ENCODE measurements around the gene DNAJC3. TPM values are rescaled to one million over a fixed set of nuclear protein-coding genes. Genes with fewer than 3 reads are reported as not detected.
A peak's percentile ranks its signal among the peaks of the same experiment; 100 is the strongest.

The DNAJC3 gene
- total and polyA plus RNA-seq, 8 donors: 11.6 to 70.3 (median 41.2) TPM

DNA sequence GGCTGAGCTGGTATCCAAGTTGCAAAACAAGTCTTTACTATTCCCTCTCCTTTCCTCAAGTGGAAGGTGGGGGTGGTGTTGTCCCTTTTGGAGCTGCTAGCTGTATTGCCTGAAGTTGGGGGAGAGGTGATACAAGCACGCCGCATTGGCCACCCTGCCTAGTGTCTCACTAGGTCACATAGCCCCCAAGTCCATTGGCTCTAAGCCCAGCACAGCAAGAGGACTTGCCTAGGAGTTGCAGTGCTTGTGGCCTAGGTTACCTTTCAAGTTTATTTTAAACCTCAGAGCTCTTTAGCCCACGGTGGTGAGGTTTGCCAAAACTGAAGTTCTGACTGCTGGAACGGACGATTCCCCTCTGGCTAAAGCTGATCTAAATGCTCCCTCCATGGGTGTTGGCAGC, 5.3 kb upstream of the DNAJC3 start:
- H3K27ac ChIP-seq: no peak overlapping the region
- H3K27me3 ChIP-seq: no peaks in the 10 kb centered on the region
- intact Hi-C loops (cut with DNase I): no loop called here
- FAIRE-seq (no peak), ATAC-seq (no peak), DNase-seq (no peak)
- H3K9me3 ChIP-seq: no peaks in the 10 kb centered on the region
- H3K4me1 ChIP-seq: peaks cover 7 to 19% (median 10%) of the 10 kb centered on the region in 3 donors
- H3K36me3 ChIP-seq: no peaks in the 10 kb centered on the region
- TF ChIP-seq, protein P1, sequence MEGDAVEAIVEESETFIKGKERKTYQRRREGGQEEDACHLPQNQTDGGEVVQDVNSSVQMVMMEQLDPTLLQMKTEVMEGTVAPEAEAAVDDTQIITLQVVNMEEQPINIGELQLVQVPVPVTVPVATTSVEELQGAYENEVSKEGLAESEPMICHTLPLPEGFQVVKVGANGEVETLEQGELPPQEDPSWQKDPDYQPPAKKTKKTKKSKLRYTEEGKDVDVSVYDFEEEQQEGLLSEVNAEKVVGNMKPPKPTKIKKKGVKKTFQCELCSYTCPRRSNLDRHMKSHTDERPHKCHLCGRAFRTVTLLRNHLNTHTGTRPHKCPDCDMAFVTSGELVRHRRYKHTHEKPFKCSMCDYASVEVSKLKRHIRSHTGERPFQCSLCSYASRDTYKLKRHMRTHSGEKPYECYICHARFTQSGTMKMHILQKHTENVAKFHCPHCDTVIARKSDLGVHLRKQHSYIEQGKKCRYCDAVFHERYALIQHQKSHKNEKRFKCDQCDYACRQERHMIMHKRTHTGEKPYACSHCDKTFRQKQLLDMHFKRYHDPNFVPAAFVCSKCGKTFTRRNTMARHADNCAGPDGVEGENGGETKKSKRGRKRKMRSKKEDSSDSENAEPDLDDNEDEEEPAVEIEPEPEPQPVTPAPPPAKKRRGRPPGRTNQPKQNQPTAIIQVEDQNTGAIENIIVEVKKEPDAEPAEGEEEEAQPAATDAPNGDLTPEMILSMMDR (IDR thresholded peaks at IDR 0.05): no peak
- WGBS, 2 donors: 98 to 99% methylated on average over 5 of the region's 5 CpGs
- H3K4me3 ChIP-seq: no peak overlapping the region

DNA sequence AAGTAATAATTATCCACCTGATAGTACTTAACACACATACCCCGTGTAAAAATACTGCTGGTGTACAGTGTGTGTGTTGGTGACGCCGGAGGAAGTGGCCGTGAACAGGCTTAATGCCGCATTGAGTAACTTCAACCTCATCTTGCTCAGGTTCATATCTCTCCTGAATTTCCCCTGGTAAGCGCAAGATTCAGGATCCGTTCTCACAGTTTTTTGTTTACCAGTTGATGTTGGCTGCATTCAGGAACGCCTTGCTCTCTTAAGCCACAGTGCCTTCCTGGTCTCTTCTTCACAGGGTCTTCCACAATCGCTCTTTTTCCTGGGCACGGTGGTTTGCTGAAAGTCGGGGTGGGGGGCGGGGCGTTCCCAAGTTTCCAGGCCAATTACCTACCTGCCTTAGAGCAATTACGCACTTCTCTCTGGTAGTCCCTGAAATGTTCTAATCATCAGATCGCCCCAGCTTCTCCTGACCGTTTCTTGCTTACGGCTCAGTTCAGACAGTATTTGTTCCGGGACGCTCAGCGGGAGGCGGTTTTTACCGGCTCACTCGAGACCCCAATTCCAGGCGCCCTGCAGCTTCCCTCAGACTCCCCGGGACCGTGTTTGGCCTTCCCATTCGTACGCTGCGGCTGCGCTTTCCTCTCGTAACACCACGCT, 706 bp upstream of the DNAJC3 start:
- DNase-seq: peak in 3 of 6 donors; percentile 18 to 42 (median 21)
- peak overlapping the region; percentile 42 to 97 (median 82) for H3K4me3 ChIP-seq
- H3K9me3 ChIP-seq: no peaks in the 10 kb centered on the region
- ATAC-seq: peak; percentile 8 to 28 (median 18)
- peaks cover 7 to 44% (median 32%) of the 10 kb centered on the region in 3 donors for H3K4me1 ChIP-seq
- no peaks in the 10 kb centered on the region for H3K27me3 ChIP-seq
- peak overlapping the region; percentile 96 to 98 (median 96) for H3K27ac ChIP-seq
- TF ChIP-seq, protein P1 (IDR thresholded peaks at IDR 0.05): no peak
- FAIRE-seq: no peak
- no peaks in the 10 kb centered on the region for H3K36me3 ChIP-seq
- 0% methylated on average over 32 of the region's 32 CpGs for WGBS, 2 donors
- intact Hi-C loops (cut with DNase I): no loop called here

DNA sequence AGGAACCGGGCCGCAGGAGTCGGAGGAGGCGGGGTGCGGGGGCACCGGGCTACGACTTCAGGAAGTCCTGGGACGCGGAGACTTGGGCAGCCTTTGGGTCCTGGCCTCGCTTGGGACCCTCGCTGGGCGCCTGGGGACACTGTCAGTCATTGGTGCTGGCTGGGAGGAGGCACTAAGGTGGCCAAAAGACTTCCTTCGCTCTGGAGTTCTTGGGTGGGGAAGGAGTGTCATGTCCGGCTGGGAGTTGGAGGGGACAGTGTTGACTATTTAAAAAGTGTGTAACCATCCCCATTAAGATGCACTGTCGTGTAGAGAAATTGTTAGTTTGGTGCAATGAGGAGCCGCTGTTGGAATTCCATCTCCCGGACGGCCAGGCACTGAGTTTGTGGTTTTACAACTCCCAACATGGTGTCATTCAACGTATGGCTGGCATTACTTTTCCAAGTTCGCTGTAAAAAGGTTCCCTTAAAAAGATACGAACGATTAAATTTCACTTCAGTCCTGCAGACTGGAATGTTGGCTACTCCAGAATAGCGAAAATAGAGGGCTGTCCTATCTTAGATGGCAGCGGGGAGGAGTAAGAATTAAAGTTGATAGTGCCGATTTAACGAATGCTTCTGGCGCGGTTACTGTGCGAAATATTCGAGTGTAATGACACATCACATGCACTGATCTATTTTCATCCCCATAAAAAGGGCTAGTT, 776 bp downstream of the DNAJC3 start:
- 0 to 1% methylated on average over 30 of the region's 30 CpGs for WGBS, 2 donors
- no peaks in the 10 kb centered on the region for H3K36me3 ChIP-seq
- peak overlapping the region; percentile 96 to 98 (median 96) for H3K27ac ChIP-seq
- ATAC-seq (no peak), DNase-seq (no peak), FAIRE-seq (no peak)
- peaks cover 7 to 57% (median 47%) of the 10 kb centered on the region in 3 donors for H3K4me1 ChIP-seq
- H3K27me3 ChIP-seq: no peaks in the 10 kb centered on the region
- H3K9me3 ChIP-seq: no peaks in the 10 kb centered on the region
- TF ChIP-seq, protein P1 (IDR thresholded peaks at IDR 0.05): no peak
- H3K4me3 ChIP-seq: peak overlapping the region; percentile 73 to 97 (median 94)
- intact Hi-C loops (cut with DNase I): no loop called here

DNA sequence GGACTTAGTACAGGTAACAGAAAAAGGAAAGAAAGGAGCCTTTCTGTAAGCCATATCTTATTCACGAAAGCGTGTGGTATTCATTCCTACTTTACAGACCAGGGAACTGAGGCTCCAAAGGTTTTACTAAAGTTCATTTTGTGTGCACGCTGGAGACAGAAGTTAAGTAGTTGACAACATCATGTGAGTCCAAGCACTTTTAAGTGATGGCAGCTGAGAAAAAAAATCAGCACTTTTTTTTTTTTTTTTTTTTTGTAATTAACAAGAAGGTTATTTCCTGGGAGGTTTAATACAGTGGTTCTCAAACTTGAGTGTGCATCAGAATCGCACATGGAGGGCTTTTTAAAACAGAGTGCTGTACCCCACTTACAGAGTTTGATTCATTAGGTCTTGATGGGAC, 2.0 kb downstream of the DNAJC3 start:
- no peak for ATAC-seq
- no peaks in the 10 kb centered on the region for H3K27me3 ChIP-seq
- intact Hi-C loops (cut with DNase I): no loop called here
- no peaks in the 10 kb centered on the region for H3K36me3 ChIP-seq
- H3K4me1 ChIP-seq: peaks cover 7 to 56% (median 49%) of the 10 kb centered on the region in 3 donors
- FAIRE-seq: no peak
- WGBS, 2 donors: 24 to 38% methylated on average over 4 of the region's 4 CpGs
- TF ChIP-seq, protein P1 (IDR thresholded peaks at IDR 0.05): no peak
- H3K4me3 ChIP-seq: peak overlapping the region in 3 of 4 donors; percentile 92 to 97 (median 95)
- H3K27ac ChIP-seq: peak overlapping the region in 1 of 4 donors; percentile 96
- no peaks in the 10 kb centered on the region for H3K9me3 ChIP-seq
- no peak for DNase-seq
